Measurements from ENCODE around the gene TEX13C.
"Not testable (repeated sequence)": the region's sequence is repeated elsewhere in the genome, so short reads cannot be mapped to it uniquely, and the experiment has no call there.

TEX13C gene

GRCh38 chrX:125319646-125320521 is at the start of gene TEX13C:
TSS of gene TEX13C (plus strand) at chrX:125319871. CDS start at chrX:125320120, 249 bp downstream.
- no peak for DNase-seq

DNA sequence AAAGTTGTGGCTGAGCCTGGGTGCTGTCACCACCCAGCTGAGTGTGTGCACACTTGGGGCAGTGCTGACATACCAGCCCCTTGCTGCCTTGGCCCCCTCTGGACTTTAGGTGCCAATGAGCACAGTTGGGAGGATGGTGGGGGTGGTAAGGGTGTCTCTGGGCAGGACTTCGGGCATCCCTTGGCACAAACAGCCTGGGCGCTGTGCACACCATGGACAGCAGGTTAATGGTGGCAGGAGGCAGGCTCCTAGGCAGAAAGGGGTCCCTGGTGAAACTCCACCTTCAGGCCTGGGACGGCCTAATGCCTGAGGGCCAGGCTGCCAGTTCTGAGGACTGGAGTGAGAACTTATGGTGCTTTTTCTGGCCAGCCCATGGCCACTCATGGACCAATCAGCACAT is 32.4 kb upstream of the TEX13C start:
- no peak for DNase-seq

DNA sequence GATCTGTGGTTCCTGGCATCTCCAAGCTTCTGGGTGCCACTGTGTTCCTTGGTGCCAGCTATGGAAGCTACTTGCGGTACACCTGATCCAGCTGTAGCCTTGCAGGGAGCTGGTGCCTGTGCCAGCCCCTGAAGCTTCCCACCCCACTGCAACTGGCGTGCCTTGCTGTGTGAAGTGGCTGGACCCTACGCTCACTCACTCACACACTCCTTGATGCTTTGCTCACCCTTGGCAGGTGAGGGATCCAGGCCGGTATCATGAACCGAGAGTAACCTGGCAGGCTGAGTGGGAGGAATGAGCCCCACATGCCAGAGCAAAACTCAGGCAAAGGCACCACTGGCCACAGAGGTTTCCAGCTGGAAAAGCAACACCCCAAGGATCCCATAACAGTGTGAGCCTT is 31.3 kb upstream of the TEX13C start:
- no peak for DNase-seq

- DNase-seq = no peak
Measured at GRCh38 chrX:125289209-125289608, 30.5 kb upstream of the TEX13C start.

DNA sequence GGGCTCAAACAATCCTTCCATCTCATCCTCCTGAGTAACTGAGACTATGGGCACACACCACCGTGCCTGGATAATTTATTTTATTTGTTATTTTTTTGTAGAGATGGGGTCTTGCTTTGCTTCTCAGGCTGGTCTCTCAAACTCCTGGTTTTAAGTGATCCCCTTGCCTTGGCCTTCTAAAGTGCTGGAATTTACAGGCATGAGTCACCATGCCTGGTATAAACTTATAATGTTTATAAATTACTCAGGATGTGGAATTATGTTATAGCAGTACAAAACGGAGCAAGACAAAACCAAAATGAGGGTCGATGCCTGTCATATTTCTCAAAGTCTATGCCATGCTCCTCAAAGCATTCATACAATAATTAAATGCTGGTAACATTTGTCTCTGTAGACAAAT is 29.8 kb upstream of the TEX13C start:
- no peak for DNase-seq

GRCh38 chrX:125291124-125291523 is 28.5 kb upstream of the TEX13C start:
- no peak for DNase-seq

- no peak for DNase-seq
Measured at GRCh38 chrX:125293850-125294780, 25.6 kb upstream of the TEX13C start.

GRCh38 chrX:125295337-125295736 is 24.3 kb upstream of the TEX13C start:
- DNase-seq = no peak

- DNase-seq = no peak
Measured at GRCh38 chrX:125298871-125299270, 20.8 kb upstream of the TEX13C start.

DNA sequence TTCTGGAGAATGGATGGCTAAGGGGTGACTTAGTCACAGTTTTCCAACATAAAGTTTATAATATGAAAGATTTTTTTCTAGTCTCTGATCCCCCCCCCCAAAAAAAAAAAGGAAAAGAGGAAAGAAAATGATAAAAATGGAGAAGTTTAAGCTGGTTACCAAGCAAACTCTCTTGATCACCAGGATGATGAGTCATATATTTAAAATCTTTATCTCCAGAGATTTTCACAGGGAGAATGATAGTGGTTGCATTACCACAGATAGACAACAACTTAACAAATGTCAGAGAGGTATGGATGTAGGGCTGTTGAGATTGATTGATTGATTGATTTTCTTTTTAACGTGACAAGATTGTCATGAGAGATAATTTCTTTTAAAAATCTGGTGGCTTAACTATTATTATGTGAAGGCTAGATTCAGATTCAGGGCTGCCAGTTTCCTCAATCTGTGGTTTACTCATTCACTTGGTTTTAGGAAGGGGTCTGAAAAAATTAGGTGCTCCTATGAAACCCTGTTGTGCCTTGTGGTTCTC is 13.3 kb upstream of the TEX13C start:
- no peak for DNase-seq

DNA sequence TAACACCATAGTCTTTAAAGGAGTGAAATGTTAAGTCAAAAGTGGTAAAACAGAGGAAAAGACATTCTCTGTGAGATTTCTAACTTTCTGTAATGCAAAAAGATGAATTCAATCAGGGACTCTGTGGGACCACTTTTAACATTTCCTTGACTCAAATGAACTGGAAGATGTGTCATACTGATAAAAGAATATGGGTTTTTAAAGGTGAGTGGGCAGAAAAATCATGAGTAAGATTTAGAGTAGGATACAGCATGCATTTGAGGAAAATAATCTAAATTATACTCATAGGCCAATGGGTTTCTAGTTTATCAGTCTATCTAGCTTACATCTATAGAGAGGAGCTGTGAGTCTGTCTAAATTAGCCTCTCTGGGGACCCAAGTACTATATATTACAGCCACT is 11.0 kb upstream of the TEX13C start:
- no peak for DNase-seq

DNA sequence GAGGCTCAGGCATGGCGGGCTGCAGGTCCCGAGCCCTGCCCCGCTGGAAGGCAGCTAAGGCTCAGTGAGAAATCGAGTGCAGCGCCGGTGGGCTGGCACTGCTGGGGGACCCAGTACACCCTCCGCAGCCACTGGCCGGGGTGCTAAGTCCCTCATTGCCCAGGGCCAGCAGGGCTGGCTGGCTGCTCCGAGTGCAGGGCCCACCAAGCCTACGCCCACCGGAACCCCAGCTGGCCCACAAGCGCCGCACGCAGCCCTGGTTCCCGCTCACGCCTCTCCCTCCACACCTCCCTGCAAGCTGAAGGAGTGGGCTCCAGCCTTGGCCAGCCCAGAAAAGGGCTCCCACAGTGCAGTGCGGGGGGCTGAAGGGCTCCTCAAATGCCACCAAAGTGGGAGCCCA is 505 bp upstream of the TEX13C start:
- not testable (repeated sequence) for DNase-seq

DNA sequence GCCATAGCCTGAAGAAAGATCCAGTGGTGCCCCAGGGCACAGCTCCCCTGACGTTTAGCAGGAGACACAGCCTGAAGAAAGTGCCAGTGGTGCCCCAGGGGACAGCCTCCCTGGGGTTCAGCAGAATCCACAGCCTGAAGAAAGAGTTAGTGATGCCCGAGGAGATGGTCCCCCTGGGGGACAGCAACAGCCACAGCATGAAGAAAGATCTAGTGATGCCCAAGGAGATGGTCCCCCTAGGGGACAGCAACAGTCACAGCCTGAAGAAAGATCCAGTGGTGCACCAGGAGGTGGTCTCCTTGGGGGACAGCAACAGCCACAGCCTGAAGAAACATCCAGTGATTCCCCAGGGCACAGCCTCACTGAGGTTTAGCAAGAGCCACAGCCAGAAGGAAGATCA is 2.8 kb downstream of the TEX13C start:
- DNase-seq = no peak

GRCh38 chrX:125326599-125326998 is 6.9 kb downstream of the TEX13C start:
- DNase-seq = no peak

- no peak for DNase-seq
Measured at GRCh38 chrX:125327891-125328290, 8.2 kb downstream of the TEX13C start.

DNA sequence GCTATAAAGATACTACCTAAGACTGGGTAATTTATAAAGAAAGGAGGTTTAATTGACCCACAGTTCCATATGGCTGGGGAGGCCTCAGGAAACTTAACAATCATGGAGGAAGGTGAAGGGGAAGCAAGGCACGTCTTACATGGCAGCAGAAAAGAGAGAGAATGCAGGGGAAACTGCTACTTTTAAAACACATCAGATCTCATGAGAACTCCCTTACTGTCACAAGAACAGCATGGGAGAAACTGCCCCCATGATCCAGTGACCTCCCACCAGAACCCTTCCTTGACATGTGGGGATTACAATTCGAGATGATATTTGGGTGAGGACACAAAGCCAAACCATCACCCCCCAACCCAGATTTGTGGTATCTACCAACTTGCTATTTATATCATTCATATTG is 13.9 kb downstream of the TEX13C start:
- DNase-seq = no peak

DNA sequence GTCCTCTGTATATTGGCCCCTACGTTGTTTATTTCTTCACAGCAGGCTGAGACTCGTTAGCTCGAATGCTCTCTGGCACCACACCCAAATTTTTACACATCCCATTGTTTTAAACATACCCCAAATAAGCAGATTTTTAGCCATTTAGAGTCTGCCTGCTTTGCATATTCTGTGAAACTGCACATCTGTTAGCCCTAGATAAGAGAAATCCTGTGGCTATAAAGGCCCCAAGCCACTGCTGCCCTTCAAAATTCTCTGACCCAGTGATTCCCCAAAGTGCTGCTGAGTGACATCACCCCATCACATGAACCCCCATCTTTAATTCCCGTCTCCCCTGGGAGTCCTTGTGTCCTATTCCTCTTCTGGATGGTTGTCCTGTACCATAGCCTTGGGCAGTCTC is 20.8 kb downstream of the TEX13C start:
- no peak for DNase-seq

DNA sequence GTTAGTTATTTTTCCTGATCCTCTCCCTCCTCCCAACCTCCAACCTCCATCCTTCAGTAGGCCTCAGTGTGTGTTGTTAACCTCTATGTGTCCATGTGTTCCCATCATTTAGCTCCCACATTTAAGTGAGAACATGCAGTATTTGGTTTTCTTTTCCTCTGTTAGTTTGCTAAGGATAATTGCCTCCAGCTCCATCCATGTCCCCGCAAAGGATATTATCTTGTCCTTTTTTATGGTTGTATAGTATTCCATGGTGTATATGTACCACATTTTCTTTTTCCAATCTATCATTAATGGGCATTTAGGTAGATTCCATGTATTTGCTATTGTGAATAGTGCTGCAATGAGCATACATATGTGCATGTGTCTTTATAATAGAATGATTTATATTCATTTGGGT is 54.5 kb downstream of the TEX13C start:
- no peak for DNase-seq
